Skeletal muscle satellite cell (primary cell): ENCODE results near the gene CTU2.

Source experiments
- H3K27me3 ChIP-seq: 2 replicates; pipeline ENCODE4 v1.7.0; 2013; ENCODE audit warnings: low read length; ENCODE audit not compliant: control insufficient read depth, insufficient read depth
- H3K36me3 ChIP-seq: 2 replicates; pipeline ENCODE4 v1.7.0; 2013; ENCODE audit warnings: mild to moderate bottlenecking, control low read depth, low read length; ENCODE audit not compliant: insufficient read depth
- H3K4me1 ChIP-seq: 2 replicates; pipeline ENCODE4 v1.7.0; 2013; ENCODE audit warnings: low read length; ENCODE audit not compliant: control insufficient read depth, insufficient read depth
- H3K4me2 ChIP-seq: 2 replicates; pipeline ENCODE4 v1.7.0; 2013; ENCODE audit warnings: mild to moderate bottlenecking, low read length
- H3K4me3 ChIP-seq: 2 replicates; pipeline ENCODE4 v1.7.0; 2013; ENCODE audit warnings: low read length
- H3K9ac ChIP-seq: 2 replicates; pipeline ENCODE4 v1.7.0; 2013; ENCODE audit warnings: mild to moderate bottlenecking, low read depth, low read length, moderate library complexity
- H3K9me3 ChIP-seq: replicated peaks from 2 replicates; pipeline ENCODE4 v1.7.0; 2013; ENCODE audit warnings: mild to moderate bottlenecking, control low read depth, low read length

CTU2 gene

DNA sequence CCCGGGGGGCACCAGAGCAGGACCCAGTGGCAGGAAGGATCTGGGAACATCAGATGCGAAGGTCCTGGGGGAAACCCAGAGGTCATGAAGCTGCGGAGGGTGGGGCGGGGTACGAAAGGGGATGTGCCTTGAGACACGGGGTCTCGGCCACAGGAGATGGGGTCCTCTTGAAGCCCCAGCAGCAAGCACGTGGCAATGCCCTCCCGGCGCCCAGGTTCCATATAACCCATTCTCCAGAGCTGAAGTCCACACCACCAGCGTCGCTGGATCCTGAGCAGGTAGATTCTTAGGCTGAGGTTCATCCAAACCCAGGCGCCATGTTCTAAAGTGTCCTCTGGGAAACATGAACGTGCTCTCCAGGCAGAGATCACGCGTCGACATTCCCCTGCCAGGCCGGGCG lies 57.8 kb downstream of the CTU2 start:
- Histone ChIP-seq H3K4me3 (no peak overlapping the region), H3K9me3 (no peaks in the 10 kb centered on the region), H3K9ac (no peak overlapping the region), H3K4me1 (peaks cover 58% of the 10 kb centered on the region), H3K27me3 (no peaks in the 10 kb centered on the region), H3K4me2 (no peak overlapping the region), H3K36me3 (peaks cover 26% of the 10 kb centered on the region)

DNA sequence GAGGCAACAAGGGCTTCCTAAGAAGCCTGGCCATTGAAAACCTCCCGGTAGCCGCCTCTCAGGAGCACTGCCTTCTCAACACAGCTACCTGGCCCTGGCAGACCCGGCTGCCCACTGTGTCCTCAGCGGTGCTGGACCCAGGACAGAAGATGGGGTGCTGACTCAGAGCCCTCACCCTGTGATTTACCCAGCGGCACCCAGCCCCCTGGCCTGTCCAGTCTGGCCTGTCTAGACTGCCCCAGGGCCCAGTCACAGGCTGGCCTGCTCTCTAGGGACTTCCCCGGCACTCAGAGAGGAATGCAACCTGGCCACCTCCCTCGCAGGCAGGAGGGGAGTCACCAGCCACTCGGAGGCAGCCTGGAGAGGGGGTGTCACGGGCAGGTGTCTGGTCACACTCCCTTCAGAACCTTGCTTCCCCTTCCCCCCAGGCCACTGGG lies 58.6 kb downstream of the CTU2 start:
- no peaks in the 10 kb centered on the region for H3K27me3 ChIP-seq
- H3K4me1 ChIP-seq: peaks cover 58% of the 10 kb centered on the region
- no peak overlapping the region for H3K4me2 ChIP-seq
- H3K36me3 ChIP-seq: peaks cover 26% of the 10 kb centered on the region
- H3K9me3 ChIP-seq: no peaks in the 10 kb centered on the region
- H3K9ac ChIP-seq: no peak overlapping the region
- no peak overlapping the region for H3K4me3 ChIP-seq
